Endothelial cell of umbilical vein (primary cell): ENCODE measurements around the gene OSBP2. TPM values are rescaled to one million over a fixed set of nuclear protein-coding genes. Genes with fewer than 3 reads are reported as not detected.

Source experiments
- BruUV-seq: library from RNA; stranded (reverse); fragments of 400-500 nt; replicated peaks from 2 replicates; lab custom pipeline; 2021; lab: Mats Ljungman, UMichigan
- CTCF ChIA-PET: fragments of 300-600, 350-600 bp; sonication (Branson Sonifier 250); formaldehyde crosslinking; loops from one replicate; lab custom pipeline; 2021; ENCODE audit warnings: antibody characterized with exemption, inconsistent platforms; lab: Charles Lee
- POLR2A ChIA-PET: fragments of 300-600, 350-600 bp; sonication (Branson Sonifier 250); formaldehyde crosslinking; loops from one replicate; lab custom pipeline; 2021; ENCODE audit warnings: antibody characterized with exemption, inconsistent platforms; lab: Charles Lee
- DNase-seq: peaks from one replicate; pipeline ENCODE4 v3.0.0-alpha.2; 2011; ENCODE audit warnings: low read depth, low spot score
- FAIRE-seq: peaks from 2 replicates; lab custom pipeline; 2011; peaks lifted over from hg19 to GRCh38; lab: Jason Lieb, UNC
- H2AFZ ChIP-seq: 2 replicates; pipeline ENCODE4 v1.6.0; 2012; ENCODE audit warnings: low read depth, low read length, control low read depth, inconsistent platforms
- H3K27ac ChIP-seq: 2 replicates; pipeline ENCODE4 v1.5.1; 2011; ENCODE audit warnings: low read depth, mild to moderate bottlenecking, control low read depth, low read length, moderate library complexity; ENCODE audit not compliant: insufficient read depth
- H3K27me3 ChIP-seq, 2 experiments: 2 replicates each; pipeline versions ENCODE4 v1.6.0 to v1.6.1; 2011; ENCODE audit warnings: low read length in 2 of 2, mixed read lengths in 1 of 2; ENCODE audit not compliant: control insufficient read depth in 2 of 2, insufficient read depth in 2 of 2
- H3K36me3 ChIP-seq, 2 experiments: 2 replicates in 1 of 2; 3 replicates in 1 of 2; pipeline ENCODE4 v1.5.1; 2011; ENCODE audit warnings: low read length in 2 of 2, mild to moderate bottlenecking in 1 of 2, moderate library complexity in 1 of 2; ENCODE audit not compliant: control insufficient read depth in 2 of 2, insufficient read depth in 2 of 2; ENCODE audit errors: extremely low read depth in 1 of 2
- H3K4me1 ChIP-seq: 3 replicates; pipeline ENCODE4 v1.5.1; 2011; ENCODE audit warnings: mild to moderate bottlenecking, low read length; ENCODE audit not compliant: control insufficient read depth, insufficient read depth; ENCODE audit errors: extremely low read depth
- H3K4me2 ChIP-seq: 2 replicates; pipeline ENCODE4 v1.6.1; 2011; ENCODE audit warnings: low read length, control low read depth, mixed read lengths; ENCODE audit not compliant: insufficient read depth
- H3K4me3 ChIP-seq, 3 experiments: fragments of 200-600 bp in 1 of 3; sonication (generic), shearing (Covaris generic) in 1 of 3; replicated peaks in 1 of 3; 2 replicates each; pipeline ENCODE4 v1.5.1; 2011 to 2016; ENCODE audit warnings: control low read depth in 3 of 3, low read length in 3 of 3, mild to moderate bottlenecking in 2 of 3, inconsistent platforms in 1 of 3, low read depth in 1 of 3, moderate library complexity in 1 of 3; ENCODE audit not compliant: insufficient read depth in 1 of 3
- H3K79me2 ChIP-seq: 2 replicates; pipeline ENCODE4 v1.6.0; 2012; ENCODE audit warnings: low read length, inconsistent platforms; ENCODE audit not compliant: control insufficient read depth, insufficient read depth
- H3K9ac ChIP-seq: replicated peaks from 2 replicates; pipeline ENCODE3; 2011; ENCODE audit warnings: low read length, control low read depth; ENCODE audit not compliant: insufficient read depth; ENCODE audit errors: extremely low read depth
- H3K9me1 ChIP-seq: replicated peaks from 3 replicates; pipeline ENCODE4 v1.6.0; 2011; ENCODE audit warnings: mild to moderate bottlenecking, low read length; ENCODE audit not compliant: control insufficient read depth, insufficient read depth; ENCODE audit errors: extremely low read depth
- H3K9me3 ChIP-seq: replicated peaks from 2 replicates; pipeline ENCODE4 v1.5.1; 2012; ENCODE audit warnings: low read length, inconsistent platforms; ENCODE audit not compliant: control insufficient read depth, insufficient read depth
- H4K20me1 ChIP-seq: replicated peaks from 2 replicates; pipeline ENCODE3; 2011; ENCODE audit warnings: mild to moderate bottlenecking, low read length; ENCODE audit not compliant: control insufficient read depth, insufficient read depth; ENCODE audit errors: extremely low read depth
- EZH2 ChIP-seq: IDR thresholded peaks from 2 replicates; pipeline ENCODE4 v1.6.1; 2012; ENCODE audit warnings: borderline replicate concordance, low read depth, mild to moderate bottlenecking, moderate library complexity, low read length, inconsistent platforms; ENCODE audit not compliant: severe bottlenecking
- FOS ChIP-seq: IDR thresholded peaks from 2 replicates; pipeline ENCODE4 v1.6.1; 2011; ENCODE audit warnings: mild to moderate bottlenecking, low read length, moderate library complexity, borderline replicate concordance; ENCODE audit not compliant: insufficient read depth
- GATA2 ChIP-seq: IDR thresholded peaks from 2 replicates; pipeline ENCODE4 v1.7.0; 2011; ENCODE audit warnings: low read depth, mild to moderate bottlenecking, moderate library complexity, mixed read lengths, low read length; ENCODE audit not compliant: insufficient read length, insufficient read depth
- JUN ChIP-seq: IDR thresholded peaks from 2 replicates; pipeline ENCODE4 v1.6.1; 2011; ENCODE audit warnings: borderline replicate concordance, low read depth; ENCODE audit not compliant: insufficient read length, insufficient read depth
- MYC ChIP-seq: IDR thresholded peaks from one replicate; pipeline ENCODE4 v1.6.1; 2011; ENCODE audit warnings: mild to moderate bottlenecking, low read depth, low read length
- POLR2A ChIP-seq: IDR thresholded peaks from 2 replicates; pipeline ENCODE4 v1.6.1; 2012; ENCODE audit warnings: low read depth, mild to moderate bottlenecking, control low read depth, low read length
- POLR2AphosphoS5 ChIP-seq: IDR thresholded peaks from 2 replicates; pipeline ENCODE4 v1.6.1; 2012; ENCODE audit warnings: low read depth, mild to moderate bottlenecking, control low read depth, low read length, moderate library complexity; ENCODE audit not compliant: insufficient read depth
- dilution Hi-C: fragments of 300-500 bp; cut with MboI; formaldehyde crosslinking; loops from one replicate; pipeline ENCODE4 v1.15.0; 2019; ENCODE audit warnings: low sequenced_read_pairs; ENCODE audit not compliant: extremely low pct_ligation_motif_present
- intact Hi-C: fragments of 100-400 bp; cut with micrococcal nuclease; formaldehyde crosslinking; loops from one replicate; pipeline ENCODE4 v1.10.0; 2022
- polyA plus RNA-seq, 4 experiments: library from polyadenylated mRNA; depleted of rRNA in 3 of 4; stranded (reverse) in 3 of 4; unstranded in 1 of 4; fragments of >200 nt; gene quantifications; 2 replicates each; pipeline versions ENCODE4 v1.2.1 to v1.2.3, GENCODE V29; 2011 to 2012; ENCODE audit warnings: missing spikeins in 1 of 4
- total RNA-seq: library from RNA; stranded (reverse); gene quantifications from 2 replicates; pipeline ENCODE4 v1.2.3, GENCODE V29; 2021
- TF ChIP-seq, protein P1 (sequence below), 2 donors: IDR thresholded peaks; 1 replicate in 1 of 2; 2 replicates in 1 of 2; pipeline ENCODE4 v1.5.1; 2011; ENCODE audit warnings: low read length in 2 of 2, mild to moderate bottlenecking in 2 of 2, moderate library complexity in 2 of 2, control low read depth in 1 of 2, inconsistent platforms in 1 of 2, low read depth in 1 of 2; ENCODE audit not compliant: insufficient read depth in 1 of 2; ENCODE audit errors: extremely low read depth in 1 of 2
- TF ChIP-seq, protein P2 (sequence below): IDR thresholded peaks from 2 replicates; pipeline ENCODE4 v1.6.1; 2011; ENCODE audit not compliant: insufficient read depth, insufficient read length

OSBP2 gene
- total and polyA plus RNA-seq, 2 donors (not counting 3 experiments of a cell fraction or from before 2014, with no cell fraction given) = 4.1 to 7.5 TPM

DNA sequence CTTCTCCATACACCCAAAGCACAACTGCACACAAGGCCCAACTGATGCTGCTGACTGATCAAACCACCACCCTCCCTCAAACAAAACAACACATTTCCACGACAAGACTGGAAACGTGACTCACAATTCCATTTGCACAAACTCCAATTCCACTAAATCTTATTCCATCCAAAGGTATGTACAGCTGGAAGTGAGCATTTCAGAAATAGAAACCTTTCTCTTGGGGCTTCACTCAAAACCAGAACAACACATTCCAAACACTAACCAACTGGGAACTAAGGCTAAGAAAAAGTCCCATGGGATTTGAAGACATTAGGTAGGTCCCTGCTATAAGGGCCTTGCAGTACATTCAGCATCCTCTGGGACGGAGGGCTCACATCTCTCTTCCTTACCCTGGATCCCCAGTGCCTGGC is 254.3 kb downstream of the OSBP2 start:
- Histone ChIP-seq H3K79me2 (no peaks in the 10 kb centered on the region), H4K20me1 (no peaks in the 10 kb centered on the region), H3K4me3 (no peak overlapping the region), H3K4me1 (no peaks in the 10 kb centered on the region), H3K9me3 (no peaks in the 10 kb centered on the region), H3K27me3 (no peaks in the 10 kb centered on the region), H3K9me1 (no peaks in the 10 kb centered on the region), H3K9ac (no peak overlapping the region), H3K27ac (no peak overlapping the region), H3K4me2 (no peak overlapping the region), H2AFZ (no peak overlapping the region), H3K36me3 (peaks cover 25 to 50% of the 10 kb centered on the region in 2 experiments)
- no peak for DNase-seq
- dilution Hi-C loops (no loop called here), intact Hi-C loops (loop anchor here (1.0 to 5.0 kb wide), 2 partner anchors 136 to 283 kb away; no protein-coding TSS in a partner anchor)
- TF ChIP-seq JUN (no peak), POLR2A (no peak), POLR2AphosphoS5 (no peak), FOS (no peak), GATA2 (no peak), EZH2 (no peak), MYC (no peak)
- TF ChIP-seq, protein P1, sequence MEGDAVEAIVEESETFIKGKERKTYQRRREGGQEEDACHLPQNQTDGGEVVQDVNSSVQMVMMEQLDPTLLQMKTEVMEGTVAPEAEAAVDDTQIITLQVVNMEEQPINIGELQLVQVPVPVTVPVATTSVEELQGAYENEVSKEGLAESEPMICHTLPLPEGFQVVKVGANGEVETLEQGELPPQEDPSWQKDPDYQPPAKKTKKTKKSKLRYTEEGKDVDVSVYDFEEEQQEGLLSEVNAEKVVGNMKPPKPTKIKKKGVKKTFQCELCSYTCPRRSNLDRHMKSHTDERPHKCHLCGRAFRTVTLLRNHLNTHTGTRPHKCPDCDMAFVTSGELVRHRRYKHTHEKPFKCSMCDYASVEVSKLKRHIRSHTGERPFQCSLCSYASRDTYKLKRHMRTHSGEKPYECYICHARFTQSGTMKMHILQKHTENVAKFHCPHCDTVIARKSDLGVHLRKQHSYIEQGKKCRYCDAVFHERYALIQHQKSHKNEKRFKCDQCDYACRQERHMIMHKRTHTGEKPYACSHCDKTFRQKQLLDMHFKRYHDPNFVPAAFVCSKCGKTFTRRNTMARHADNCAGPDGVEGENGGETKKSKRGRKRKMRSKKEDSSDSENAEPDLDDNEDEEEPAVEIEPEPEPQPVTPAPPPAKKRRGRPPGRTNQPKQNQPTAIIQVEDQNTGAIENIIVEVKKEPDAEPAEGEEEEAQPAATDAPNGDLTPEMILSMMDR (IDR thresholded peaks at IDR 0.05; ENCODE audit: extremely low read depth in 1 of 2, insufficient read depth in 1 of 2, low read depth in 1 of 2, low read length in 2 of 2) = no peak
- TF ChIP-seq, protein P2, sequence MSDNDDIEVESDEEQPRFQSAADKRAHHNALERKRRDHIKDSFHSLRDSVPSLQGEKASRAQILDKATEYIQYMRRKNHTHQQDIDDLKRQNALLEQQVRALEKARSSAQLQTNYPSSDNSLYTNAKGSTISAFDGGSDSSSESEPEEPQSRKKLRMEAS = no peak
- ChIA-PET CTCF (interaction anchor here (0.8 to 6.1 kb wide), 7 partner anchors 17 to 324 kb away, joined by 3 to 114 read pairs (median 3); partner anchors contain the start of gene TUG1), POLR2A (no interaction called here)
- BruUV-seq = no TSS peak
- FAIRE-seq = no peak
